Naive thymus-derived CD4-positive, alpha-beta T cell (primary cell): ENCODE measurements around the gene CDHR3. TPM values are rescaled to one million over a fixed set of nuclear protein-coding genes. Genes with fewer than 3 reads are reported as not detected.

Experiments used
- ATAC-seq: fragments of 150-1000 bp; cut with Tn5 transposase; 2 replicates; pipeline ENCODE4 v1.10.0; 2021; ENCODE audit warnings: mild to moderate bottlenecking, moderate library complexity
- CTCF ChIA-PET: fragments of 350-600 bp; sonication (Branson Sonifier 250); formaldehyde crosslinking; loops from one replicate; lab custom pipeline; 2021; ENCODE audit warnings: antibody characterized with exemption; lab: Charles Lee
- POLR2A ChIA-PET: fragments of 350-600 bp; sonication (Branson Sonifier 250); formaldehyde crosslinking; loops from one replicate; lab custom pipeline; 2021; ENCODE audit warnings: antibody characterized with exemption, inconsistent platforms; lab: Charles Lee
- DNase-seq, 9 donors: peaks; one replicate each; pipeline versions ENCODE4 v3.0.0 to v3.0.0-alpha.2; 2020 to 2022; ENCODE audit warnings: mixed read lengths in 1 of 9
- H3K27ac ChIP-seq: one replicate; pipeline ENCODE4 v1.7.0; 2013; ENCODE audit warnings: mild to moderate bottlenecking, low read depth, low read length, moderate library complexity
- H3K27me3 ChIP-seq, 2 donors: one replicate each; pipeline ENCODE4 v1.7.0; 2013; ENCODE audit warnings: low read length in 2 of 2, mild to moderate bottlenecking in 2 of 2, moderate library complexity in 2 of 2; ENCODE audit not compliant: control insufficient read depth in 2 of 2, insufficient read depth in 2 of 2
- H3K36me3 ChIP-seq, 3 experiments: 1 replicate in 2 of 3; 2 replicates in 1 of 3; pipeline ENCODE4 v1.7.0; 2013; ENCODE audit warnings: low read length in 3 of 3, mild to moderate bottlenecking in 3 of 3, moderate library complexity in 1 of 3; ENCODE audit not compliant: insufficient read depth in 3 of 3, control insufficient read depth in 2 of 3
- H3K4me1 ChIP-seq, 2 donors: one replicate each; pipeline ENCODE4 v1.7.0; 2013; ENCODE audit warnings: low read length in 2 of 2, mild to moderate bottlenecking in 2 of 2, moderate library complexity in 1 of 2; ENCODE audit not compliant: control insufficient read depth in 2 of 2, insufficient read depth in 2 of 2
- H3K4me3 ChIP-seq: 2 replicates; pipeline ENCODE4 v1.7.0; 2013; ENCODE audit warnings: mild to moderate bottlenecking, low read length
- H3K9me3 ChIP-seq, 3 experiments: 1 replicate in 2 of 3; 2 replicates in 1 of 3; pipeline ENCODE4 v1.7.0; 2013; ENCODE audit warnings: low read length in 3 of 3; ENCODE audit not compliant: control insufficient read depth in 2 of 3
- H3K27ac Mint-ChIP-seq, 9 donors: one replicate each; pipeline ENCODE4 v1.8.0; 2020 to 2022; ENCODE audit warnings: mixed read lengths in 9 of 9, mild to moderate bottlenecking in 8 of 9, moderate library complexity in 5 of 9, inconsistent platforms in 2 of 9
- H3K27me3 Mint-ChIP-seq, 5 donors: one replicate each; pipeline ENCODE4 v1.8.0; 2021 to 2022; ENCODE audit warnings: mixed read lengths in 5 of 5, mild to moderate bottlenecking in 1 of 5
- H3K36me3 Mint-ChIP-seq, 5 donors: one replicate each; pipeline ENCODE4 v1.8.0; 2020 to 2022; ENCODE audit warnings: mixed read lengths in 5 of 5, mild to moderate bottlenecking in 3 of 5, inconsistent platforms in 1 of 5
- H3K4me1 Mint-ChIP-seq, 7 donors: one replicate each; pipeline ENCODE4 v1.8.0; 2020 to 2022; ENCODE audit warnings: mixed read lengths in 7 of 7, mild to moderate bottlenecking in 3 of 7, inconsistent platforms in 1 of 7
- H3K4me3 Mint-ChIP-seq, 10 donors: one replicate each; pipeline ENCODE4 v1.8.0; 2020 to 2022; ENCODE audit warnings: mild to moderate bottlenecking in 10 of 10, mixed read lengths in 10 of 10, moderate library complexity in 6 of 10, inconsistent platforms in 2 of 10
- H3K9me3 Mint-ChIP-seq, 11 donors: one replicate each; pipeline ENCODE4 v1.8.0; 2020 to 2022; ENCODE audit warnings: mixed read lengths in 11 of 11, mild to moderate bottlenecking in 4 of 11, inconsistent platforms in 1 of 11, moderate library complexity in 1 of 11
- intact Hi-C, 2 donors: fragments of 100-400 bp; cut with micrococcal nuclease; formaldehyde crosslinking; loops; one replicate each; pipeline ENCODE4 v1.15.1; 2023
- polyA plus RNA-seq, 2 donors: library from polyadenylated mRNA; unstranded; fragments of 300-500 nt; fragmentation: Illumina TruSeq; gene quantifications; one replicate each; pipeline ENCODE4 v1.2.3, GENCODE V29; 2021
- total RNA-seq, 6 experiments: library from RNA in 5 of 6; stranded (reverse) in 5 of 6; gene quantifications; 1 replicate in 5 of 6; 2 replicates in 1 of 6; pipeline ENCODE4 v1.2.3 and lab custom pipeline; 2021 to 2026

CDHR3 gene
- total and polyA plus RNA-seq, 7 experiments from 2014 or later: 1.1 to 14.0 (median 6.5) TPM

DNA sequence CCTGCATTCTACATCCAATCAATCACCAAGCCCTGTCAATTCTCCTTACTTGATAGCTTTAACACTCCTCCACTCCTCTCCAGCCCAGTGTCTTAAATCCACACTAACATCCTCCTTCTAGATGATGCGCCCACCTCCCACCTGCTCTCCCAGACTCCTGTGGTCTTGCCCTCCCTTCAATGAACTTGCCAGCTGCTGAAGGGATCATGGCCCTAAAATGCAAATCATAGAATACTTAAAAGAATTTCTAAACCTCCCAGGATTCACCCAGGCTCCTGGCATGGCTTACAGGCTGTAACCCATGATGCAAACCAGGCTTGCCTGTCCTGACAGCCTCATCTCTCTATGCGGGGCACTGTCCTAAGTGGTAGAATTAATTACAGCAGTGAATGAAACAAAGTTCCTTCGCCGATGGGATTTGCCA is 105.5 kb downstream of the CDHR3 start:
- Histone ChIP-seq H3K4me3 (no peak overlapping the region), H3K9me3 (no peaks in the 10 kb centered on the region), H3K4me1 (peaks cover 26 to 37% of the 10 kb centered on the region in 2 donors), H3K27me3 (no peaks in the 10 kb centered on the region), H3K27ac (no peak overlapping the region), H3K36me3 (no peaks in the 10 kb centered on the region)
- H3K9me3 Mint-ChIP-seq: no peaks in the 10 kb centered on the region
- ChIA-PET POLR2A (interaction anchor here (0.6 to 9.0 kb wide), 3 partner anchors 44 to 1652 kb away, joined by 3 to 143 read pairs (median 3); partner anchors contain the start of gene SYPL1), CTCF (interaction anchor here (0.7 to 1.3 kb wide), 3 partner anchors 10 to 88 kb away, joined by 3 to 4 read pairs (median 3); no protein-coding TSS in a partner anchor)
- H3K4me3 Mint-ChIP-seq: peak overlapping the region in 1 of 10 donors; percentile 9
- H3K36me3 Mint-ChIP-seq: no peaks in the 10 kb centered on the region
- peak overlapping the region in 7 of 9 donors; percentile 5 to 84 (median 56) for H3K27ac Mint-ChIP-seq
- intact Hi-C loops: no loop called here
- no peak for ATAC-seq
- no peaks in the 10 kb centered on the region for H3K27me3 Mint-ChIP-seq
- DNase-seq: no peak
- H3K4me1 Mint-ChIP-seq: peaks cover 29 to 57% (median 50%) of the 10 kb centered on the region in 7 donors

DNA sequence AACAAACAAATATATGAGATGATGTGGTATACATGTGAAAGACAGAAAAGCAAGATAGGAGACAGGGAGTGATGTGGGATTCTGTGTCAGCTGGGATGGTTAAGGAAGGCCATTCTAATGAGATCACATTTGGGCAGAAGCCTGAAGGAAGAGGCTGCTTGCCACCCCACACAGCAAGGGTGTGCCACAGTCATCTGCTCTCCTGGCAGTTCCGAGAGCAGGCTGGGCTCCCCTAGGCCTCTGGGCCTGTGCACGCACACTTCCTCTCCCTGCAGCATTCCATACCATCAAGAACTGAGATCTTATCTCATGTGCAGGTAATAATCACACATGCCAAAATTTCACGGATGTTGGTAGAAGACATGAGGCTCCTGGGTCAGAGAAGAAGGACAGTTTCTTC is 105.9 kb downstream of the CDHR3 start:
- Histone ChIP-seq H3K36me3 (no peaks in the 10 kb centered on the region), H3K9me3 (no peaks in the 10 kb centered on the region), H3K4me3 (no peak overlapping the region), H3K27ac (no peak overlapping the region), H3K4me1 (peaks cover 26 to 41% of the 10 kb centered on the region in 2 donors), H3K27me3 (no peaks in the 10 kb centered on the region)
- H3K4me3 Mint-ChIP-seq: peak overlapping the region in 2 of 10 donors; percentile 18 to 43
- intact Hi-C loops: no loop called here
- peak overlapping the region in 8 of 9 donors; percentile 5 to 84 (median 66) for H3K27ac Mint-ChIP-seq
- no peak for ATAC-seq
- ChIA-PET CTCF (interaction anchor here (0.7 kb wide), 2 partner anchors 10 to 31 kb away, joined by 3 to 4 read pairs; no protein-coding TSS in a partner anchor), POLR2A (interaction anchor here (0.6 to 9.0 kb wide), 3 partner anchors 43 to 1652 kb away, joined by 3 to 143 read pairs (median 3); partner anchors contain the start of gene SYPL1)
- H3K4me1 Mint-ChIP-seq: peaks cover 33 to 58% (median 51%) of the 10 kb centered on the region in 7 donors
- no peaks in the 10 kb centered on the region for H3K36me3 Mint-ChIP-seq
- no peaks in the 10 kb centered on the region for H3K27me3 Mint-ChIP-seq
- H3K9me3 Mint-ChIP-seq: no peaks in the 10 kb centered on the region
- DNase-seq: no peak

DNA sequence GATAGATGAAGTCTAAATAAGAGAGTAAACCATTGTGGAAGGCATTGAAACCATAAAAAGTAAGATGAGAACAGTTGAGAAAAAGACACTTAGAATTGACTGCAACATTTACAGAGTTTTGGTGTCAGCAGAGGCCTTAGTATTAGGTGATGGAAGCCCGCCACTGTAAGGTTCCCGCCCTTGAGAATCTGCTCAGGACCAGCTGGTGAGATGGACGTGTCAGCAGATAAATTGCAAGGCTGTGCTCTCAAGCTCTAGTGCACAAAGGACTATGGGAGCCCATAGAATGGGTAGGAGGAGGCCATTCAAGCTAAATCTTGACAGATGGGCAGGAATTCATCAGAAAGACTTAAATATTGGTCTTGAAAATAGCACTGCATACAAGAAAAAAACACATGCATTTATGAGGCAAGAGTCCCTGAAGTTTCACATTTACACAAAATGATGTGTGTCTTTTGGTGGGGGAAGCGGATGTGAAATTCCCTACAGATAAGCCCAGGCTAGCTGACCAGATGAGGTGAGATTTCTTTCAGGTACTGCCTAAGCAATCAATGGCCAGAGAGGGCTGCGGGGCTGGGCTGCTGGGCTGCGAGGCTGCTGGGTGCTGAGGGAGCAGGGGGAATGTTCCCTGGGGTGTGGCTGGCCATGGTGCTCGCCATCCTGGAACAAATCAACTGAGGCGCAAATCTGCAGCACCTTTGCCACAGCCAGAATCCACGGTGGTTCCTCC is 106.6 kb downstream of the CDHR3 start:
- Histone ChIP-seq H3K4me3 (no peak overlapping the region), H3K27me3 (no peaks in the 10 kb centered on the region), H3K27ac (no peak overlapping the region), H3K36me3 (no peaks in the 10 kb centered on the region), H3K9me3 (no peaks in the 10 kb centered on the region), H3K4me1 (peaks cover 26 to 48% of the 10 kb centered on the region in 2 donors)
- intact Hi-C loops: loop anchor here (2.0 to 10.0 kb wide), 4 partner anchors 15 to 277 kb away; partner anchors contain the start of gene NAMPT (in 1 of the 2)
- peaks cover 37 to 65% (median 55%) of the 10 kb centered on the region in 7 donors for H3K4me1 Mint-ChIP-seq
- no peaks in the 10 kb centered on the region for H3K9me3 Mint-ChIP-seq
- CTCF ChIA-PET: interaction anchor here (0.7 kb wide), 1 partner anchor 84 kb away, joined by 3 read pairs; no protein-coding TSS in a partner anchor
- peak overlapping the region; percentile 5 to 94 (median 56) for H3K27ac Mint-ChIP-seq
- DNase-seq (no peak), ATAC-seq (no peak)
- H3K27me3 Mint-ChIP-seq: no peaks in the 10 kb centered on the region
- peak overlapping the region in 4 of 10 donors; percentile 18 to 51 (median 40) for H3K4me3 Mint-ChIP-seq
- no peaks in the 10 kb centered on the region for H3K36me3 Mint-ChIP-seq
- POLR2A ChIA-PET: interaction anchor here (0.8 to 9.0 kb wide), 3 partner anchors 10 to 47 kb away, joined by 4 to 143 read pairs (median 9); partner anchors contain the start of gene SYPL1

DNA sequence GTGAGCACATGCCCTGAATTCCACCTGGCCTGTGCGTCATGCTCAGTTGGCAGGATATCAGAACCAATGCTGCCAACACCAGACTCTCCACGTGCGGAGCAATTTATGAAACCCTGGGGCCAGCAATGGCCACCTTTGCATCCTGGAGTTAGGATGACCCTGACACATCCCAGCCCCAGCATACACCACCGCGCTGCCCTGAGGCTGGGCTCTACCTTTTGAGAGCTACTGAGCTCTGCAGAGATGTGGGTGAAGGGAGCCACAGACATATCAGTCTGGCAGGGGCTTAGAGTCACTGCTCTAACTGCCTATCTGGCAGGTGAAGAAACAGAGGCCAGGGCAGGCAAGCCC is 107.1 kb downstream of the CDHR3 start:
- no peaks in the 10 kb centered on the region for H3K36me3 Mint-ChIP-seq
- H3K9me3 Mint-ChIP-seq: no peaks in the 10 kb centered on the region
- DNase-seq: no peak
- ATAC-seq: no peak
- POLR2A ChIA-PET: interaction anchor here (0.8 to 9.0 kb wide), 3 partner anchors 10 to 47 kb away, joined by 4 to 143 read pairs (median 9); partner anchors contain the start of gene SYPL1
- peak overlapping the region in 8 of 9 donors; percentile 93 to 99 (median 97) for H3K27ac Mint-ChIP-seq
- peak overlapping the region; percentile 80 for H3K27ac ChIP-seq
- H3K27me3 ChIP-seq: no peaks in the 10 kb centered on the region
- no peak overlapping the region for H3K4me3 ChIP-seq
- peak overlapping the region in 2 of 10 donors; percentile 74 to 77 for H3K4me3 Mint-ChIP-seq
- CTCF ChIA-PET: interaction anchor here (2.1 kb wide), 1 partner anchor 85 kb away, joined by 7 read pairs; no protein-coding TSS in a partner anchor
- intact Hi-C loops: loop anchor here (2.0 to 10.0 kb wide), 4 partner anchors 15 to 277 kb away; partner anchors contain the start of gene NAMPT (in 1 of the 2)
- H3K27me3 Mint-ChIP-seq: no peaks in the 10 kb centered on the region
- H3K36me3 ChIP-seq: no peaks in the 10 kb centered on the region
- H3K4me1 Mint-ChIP-seq: peaks cover 38 to 67% (median 58%) of the 10 kb centered on the region in 7 donors
- no peaks in the 10 kb centered on the region for H3K9me3 ChIP-seq
- H3K4me1 ChIP-seq: peaks cover 26 to 49% of the 10 kb centered on the region in 2 donors

- Mint-ChIP-seq H3K36me3 (no peaks in the 10 kb centered on the region), H3K4me1 (peaks cover 38 to 68% (median 58%) of the 10 kb centered on the region in 7 donors), H3K9me3 (no peaks in the 10 kb centered on the region), H3K27ac (peak overlapping the region; percentile 93 to 99 (median 97)), H3K27me3 (no peaks in the 10 kb centered on the region), H3K4me3 (peak overlapping the region; percentile 74 to 84 (median 79))
- Histone ChIP-seq H3K36me3 (no peaks in the 10 kb centered on the region), H3K27me3 (no peaks in the 10 kb centered on the region), H3K27ac (peak overlapping the region; percentile 80), H3K4me3 (peak overlapping the region; percentile 70), H3K4me1 (peaks cover 26 to 49% of the 10 kb centered on the region in 2 donors), H3K9me3 (no peaks in the 10 kb centered on the region)
- ATAC-seq (no peak), DNase-seq (no peak)
- ChIA-PET CTCF (interaction anchor here (1.1 to 4.9 kb wide), 5 partner anchors 33 to 85 kb away, joined by 5 to 33 read pairs (median 7); partner anchors contain the start of gene SYPL1), POLR2A (interaction anchor here (0.6 to 9.0 kb wide), 12 partner anchors 9 to 1098 kb away, joined by 3 to 143 read pairs (median 6); partner anchors contain the start of genes HBP1, NAMPT and SYPL1)
- intact Hi-C loops: loop anchor here (1.0 to 10.0 kb wide), 11 partner anchors 10 to 1098 kb away; partner anchors contain the start of genes SYPL1 (in 2 of the 2) and NAMPT (in 1 of the 2)
Measured at GRCh38 chr7:106070567-106071254, 107.6 kb downstream of the CDHR3 start.
